Activated naive CD8-positive, alpha-beta T cell treated with anti-CD3 and anti-CD28 coated beads, Interleukin-2, amount 50 U/mL, for 24 hours (primary cell): ENCODE measurements around the gene RASGRF2.

Experiments used
- ATAC-seq: fragments of 150-1000 bp; cut with Tn5 transposase; one replicate; pipeline ENCODE4 v1.10.0; 2021
- DNase-seq: peaks from one replicate; pipeline ENCODE4 v3.0.0; 2021
- H3K27ac Mint-ChIP-seq: one replicate; pipeline ENCODE4 v1.8.0; 2021; ENCODE audit warnings: mild to moderate bottlenecking, mixed read lengths
- H3K27me3 Mint-ChIP-seq: one replicate; pipeline ENCODE4 v1.8.0; 2021; ENCODE audit warnings: mixed read lengths
- H3K36me3 Mint-ChIP-seq: one replicate; pipeline ENCODE4 v1.8.0; 2021; ENCODE audit warnings: low read depth, mixed read lengths
- H3K4me1 Mint-ChIP-seq: one replicate; pipeline ENCODE4 v1.8.0; 2021; ENCODE audit warnings: mixed read lengths
- H3K4me3 Mint-ChIP-seq: one replicate; pipeline ENCODE4 v1.8.0; 2021; ENCODE audit warnings: mild to moderate bottlenecking, moderate library complexity, mixed read lengths
- H3K9me3 Mint-ChIP-seq: one replicate; pipeline ENCODE4 v1.8.0; 2021; ENCODE audit warnings: mixed read lengths

The RASGRF2 gene

GRCh38 chr5:80961376-80962281, 1.5 kb downstream of the RASGRF2 start:
- DNase-seq (peak; percentile 58), ATAC-seq (peak; percentile 81)
- Mint-ChIP-seq H3K27me3 (peaks cover 6% of the 10 kb centered on the region), H3K4me3 (peak overlapping the region; percentile 95), H3K4me1 (peaks cover 75% of the 10 kb centered on the region), H3K36me3 (peaks cover 3% of the 10 kb centered on the region), H3K9me3 (no peaks in the 10 kb centered on the region), H3K27ac (peak overlapping the region; percentile 94)

- ATAC-seq: no peak
- peak overlapping the region; percentile 95 for H3K4me3 Mint-ChIP-seq
- H3K27me3 Mint-ChIP-seq: peaks cover 6% of the 10 kb centered on the region
- peak overlapping the region; percentile 65 for H3K27ac Mint-ChIP-seq
- no peak for DNase-seq
- H3K4me1 Mint-ChIP-seq: peaks cover 82% of the 10 kb centered on the region
- H3K9me3 Mint-ChIP-seq: no peaks in the 10 kb centered on the region
- peaks cover 3% of the 10 kb centered on the region for H3K36me3 Mint-ChIP-seq
Measured at GRCh38 chr5:80962630-80963520, 2.7 kb downstream of the RASGRF2 start.

- peaks cover 82% of the 10 kb centered on the region for H3K4me1 Mint-ChIP-seq
Measured at GRCh38 chr5:80963521-80963895, 3.3 kb downstream of the RASGRF2 start.

DNA sequence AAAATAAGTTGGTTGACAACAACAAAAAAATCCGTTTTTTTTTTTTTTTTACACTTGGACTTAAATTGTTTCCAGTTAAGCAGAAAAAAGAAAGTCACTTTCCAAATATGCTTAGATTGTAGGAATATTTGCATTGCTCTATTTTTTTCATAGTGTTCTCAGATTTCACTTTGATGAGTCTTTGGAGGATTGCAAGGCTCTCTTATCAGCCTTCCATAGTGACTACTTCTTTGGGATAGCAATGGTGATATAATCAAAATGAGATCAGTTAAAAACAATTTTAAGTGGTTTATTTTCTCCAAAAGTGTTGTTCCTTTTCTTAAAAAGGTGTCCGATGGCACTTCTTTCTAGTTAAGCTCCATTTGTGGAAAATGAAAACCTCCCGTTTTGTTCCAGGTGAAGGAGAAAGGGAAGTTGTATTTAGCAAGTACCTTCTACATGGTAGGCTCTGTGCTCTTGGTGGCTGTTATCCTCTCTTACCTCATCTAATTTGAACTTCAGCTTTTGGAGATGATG, 3.9 kb downstream of the RASGRF2 start:
- ATAC-seq (no peak), DNase-seq (no peak)
- peak overlapping the region; percentile 95 for H3K4me3 Mint-ChIP-seq
- H3K4me1 Mint-ChIP-seq: peaks cover 77% of the 10 kb centered on the region
- peaks cover 6% of the 10 kb centered on the region for H3K27me3 Mint-ChIP-seq
- no peaks in the 10 kb centered on the region for H3K9me3 Mint-ChIP-seq
- H3K36me3 Mint-ChIP-seq: peaks cover 7% of the 10 kb centered on the region
- H3K27ac Mint-ChIP-seq: peak overlapping the region; percentile 76

More at GRCh38 chr5:80963521-80963895, 3.3 kb downstream of the RASGRF2 start:
- Mint-ChIP-seq H3K27me3 (peaks cover 6% of the 10 kb centered on the region), H3K36me3 (peaks cover 7% of the 10 kb centered on the region), H3K9me3 (no peaks in the 10 kb centered on the region), H3K4me3 (peak overlapping the region; percentile 95), H3K27ac (peak overlapping the region; percentile 34)
- no peak for ATAC-seq
- DNase-seq: no peak

DNA sequence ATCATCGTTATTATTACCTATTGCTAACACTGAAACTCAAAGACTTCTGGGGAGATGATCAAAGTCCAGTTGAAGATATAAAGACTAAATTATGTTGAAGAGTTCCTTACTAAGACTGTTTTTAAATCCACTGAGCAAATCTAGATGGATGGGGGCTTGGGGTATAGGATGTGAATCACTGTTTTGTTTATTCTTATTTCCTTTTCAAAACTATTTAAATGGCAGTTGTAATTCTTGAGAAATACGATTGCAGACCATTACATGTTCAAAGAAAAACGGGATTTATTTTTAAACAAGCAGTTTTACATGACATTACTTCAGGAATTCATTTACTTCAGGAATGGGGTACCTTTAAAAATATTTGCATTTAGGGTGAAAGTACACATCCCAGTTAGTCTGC, 4.3 kb downstream of the RASGRF2 start:
- Mint-ChIP-seq H3K9me3 (no peaks in the 10 kb centered on the region), H3K4me3 (peak overlapping the region; percentile 95), H3K27ac (peak overlapping the region; percentile 76), H3K4me1 (peaks cover 72% of the 10 kb centered on the region), H3K36me3 (peaks cover 7% of the 10 kb centered on the region), H3K27me3 (peaks cover 4% of the 10 kb centered on the region)
- no peak for DNase-seq
- ATAC-seq: no peak

- H3K36me3 Mint-ChIP-seq: peaks cover 7% of the 10 kb centered on the region
- peak overlapping the region; percentile 76 for H3K27ac Mint-ChIP-seq
- peak overlapping the region; percentile 95 for H3K4me3 Mint-ChIP-seq
- no peaks in the 10 kb centered on the region for H3K27me3 Mint-ChIP-seq
- DNase-seq (no peak), ATAC-seq (no peak)
- peaks cover 68% of the 10 kb centered on the region for H3K4me1 Mint-ChIP-seq
- no peaks in the 10 kb centered on the region for H3K9me3 Mint-ChIP-seq
Measured at GRCh38 chr5:80964919-80965318, 4.8 kb downstream of the RASGRF2 start.

DNA sequence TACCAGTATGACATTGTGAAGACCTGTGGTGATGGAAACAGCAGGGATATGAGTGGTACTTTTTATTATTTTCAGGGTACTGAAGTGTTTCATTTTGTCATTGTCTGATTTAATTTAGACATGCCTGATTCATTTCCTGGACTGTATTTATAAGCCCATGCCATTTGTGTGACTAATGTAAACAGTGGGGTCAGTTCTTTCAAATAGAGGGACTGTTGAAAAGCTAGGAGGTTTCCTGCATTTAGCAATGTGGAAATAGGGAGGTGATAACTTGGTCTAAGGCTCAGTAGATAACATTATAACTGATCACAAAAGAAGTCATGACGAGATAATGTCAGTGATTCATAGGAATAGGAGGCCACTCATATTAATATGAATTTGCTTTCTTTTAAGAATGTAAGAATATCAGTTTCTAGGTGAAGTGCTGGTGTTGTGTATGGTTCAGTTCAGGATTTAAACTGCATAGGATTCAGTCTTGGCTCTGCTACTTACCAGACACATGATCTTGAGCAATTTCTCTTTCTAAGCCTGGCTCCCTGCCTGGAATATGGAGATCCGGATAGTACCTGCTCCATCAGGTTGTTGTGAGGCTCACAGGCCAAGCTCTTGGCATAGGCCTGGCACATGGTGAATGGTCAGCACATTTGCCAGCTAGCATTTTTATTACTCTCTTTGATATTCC, 7.5 kb downstream of the RASGRF2 start:
- ATAC-seq (peak; percentile 64), DNase-seq (no peak)
- peaks cover 14% of the 10 kb centered on the region for H3K36me3 Mint-ChIP-seq
- peak overlapping the region; percentile 72 for H3K27ac Mint-ChIP-seq
- H3K4me1 Mint-ChIP-seq: peaks cover 73% of the 10 kb centered on the region
- H3K27me3 Mint-ChIP-seq: no peaks in the 10 kb centered on the region
- H3K9me3 Mint-ChIP-seq: no peaks in the 10 kb centered on the region
- peak overlapping the region; percentile 27 for H3K4me3 Mint-ChIP-seq

DNA sequence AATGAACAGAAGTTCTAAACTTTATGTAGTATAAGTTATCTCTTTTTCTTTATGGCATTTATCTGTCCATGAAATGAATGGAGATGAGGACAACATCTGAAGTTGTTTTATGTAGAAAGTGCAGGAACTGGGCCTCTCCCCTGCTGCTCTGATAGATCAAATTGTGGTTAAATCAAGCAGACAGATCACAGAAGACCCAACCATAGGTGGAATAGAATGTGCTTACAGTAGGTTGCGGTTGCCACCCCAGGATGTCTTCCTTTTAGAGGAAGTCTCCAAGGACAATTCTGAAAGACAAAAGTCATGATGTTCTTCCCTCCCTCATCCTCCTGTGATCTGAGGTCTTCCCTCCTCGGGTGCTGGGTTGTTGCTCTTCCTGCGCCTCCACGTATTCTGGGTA, 12.9 kb downstream of the RASGRF2 start:
- Mint-ChIP-seq H3K9me3 (no peaks in the 10 kb centered on the region), H3K27ac (no peak overlapping the region), H3K27me3 (no peaks in the 10 kb centered on the region), H3K36me3 (peaks cover 11% of the 10 kb centered on the region), H3K4me3 (no peak overlapping the region), H3K4me1 (peaks cover 54% of the 10 kb centered on the region)
- ATAC-seq (no peak), DNase-seq (no peak)

- DNase-seq (no peak), ATAC-seq (no peak)
- Mint-ChIP-seq H3K27me3 (no peaks in the 10 kb centered on the region), H3K27ac (no peak overlapping the region), H3K4me1 (peaks cover 64% of the 10 kb centered on the region), H3K9me3 (no peaks in the 10 kb centered on the region), H3K4me3 (no peak overlapping the region), H3K36me3 (peaks cover 7% of the 10 kb centered on the region)
Measured at GRCh38 chr5:80975065-80975464, 14.9 kb downstream of the RASGRF2 start.

GRCh38 chr5:80976985-80977384, 16.8 kb downstream of the RASGRF2 start:
- no peaks in the 10 kb centered on the region for H3K36me3 Mint-ChIP-seq
- no peaks in the 10 kb centered on the region for H3K9me3 Mint-ChIP-seq
- peaks cover 71% of the 10 kb centered on the region for H3K4me1 Mint-ChIP-seq
- ATAC-seq: no peak
- H3K27me3 Mint-ChIP-seq: no peaks in the 10 kb centered on the region
- no peak overlapping the region for H3K4me3 Mint-ChIP-seq
- no peak for DNase-seq
- H3K27ac Mint-ChIP-seq: no peak overlapping the region

GRCh38 chr5:80977764-80978163, 17.6 kb downstream of the RASGRF2 start:
- Mint-ChIP-seq H3K4me1 (peaks cover 71% of the 10 kb centered on the region), H3K27ac (no peak overlapping the region), H3K36me3 (peaks cover 1% of the 10 kb centered on the region), H3K27me3 (no peaks in the 10 kb centered on the region), H3K4me3 (no peak overlapping the region), H3K9me3 (no peaks in the 10 kb centered on the region)
- no peak for ATAC-seq
- DNase-seq: no peak

DNA sequence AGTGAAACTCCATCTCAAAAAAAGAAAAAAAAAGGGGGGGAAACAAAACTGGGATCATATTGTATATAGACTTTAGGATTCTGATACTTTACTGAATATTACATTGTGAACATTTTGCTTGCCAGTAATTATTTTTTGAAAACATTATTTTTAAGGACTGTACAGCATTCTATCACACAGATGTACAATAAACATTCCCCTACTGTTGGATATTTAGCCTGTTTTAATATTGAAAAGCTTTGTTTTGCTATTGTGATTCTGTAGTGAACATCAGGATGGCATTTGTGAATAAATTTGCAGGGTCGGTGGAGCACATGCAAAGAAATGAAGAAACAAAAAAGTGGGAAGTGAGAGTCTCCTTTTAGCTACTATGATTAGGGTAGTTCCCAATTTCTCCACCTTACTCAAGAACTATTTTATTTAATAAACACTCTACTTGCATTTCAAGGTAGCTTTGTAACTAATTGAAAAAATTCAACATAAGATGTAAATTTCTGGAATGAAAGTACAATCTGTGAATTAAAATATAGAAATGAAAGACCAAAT, 18.7 kb downstream of the RASGRF2 start:
- H3K27ac Mint-ChIP-seq: no peak overlapping the region
- no peak for DNase-seq
- no peaks in the 10 kb centered on the region for H3K27me3 Mint-ChIP-seq
- H3K4me1 Mint-ChIP-seq: peaks cover 68% of the 10 kb centered on the region
- H3K36me3 Mint-ChIP-seq: peaks cover 4% of the 10 kb centered on the region
- no peak for ATAC-seq
- H3K4me3 Mint-ChIP-seq: no peak overlapping the region
- H3K9me3 Mint-ChIP-seq: no peaks in the 10 kb centered on the region

DNA sequence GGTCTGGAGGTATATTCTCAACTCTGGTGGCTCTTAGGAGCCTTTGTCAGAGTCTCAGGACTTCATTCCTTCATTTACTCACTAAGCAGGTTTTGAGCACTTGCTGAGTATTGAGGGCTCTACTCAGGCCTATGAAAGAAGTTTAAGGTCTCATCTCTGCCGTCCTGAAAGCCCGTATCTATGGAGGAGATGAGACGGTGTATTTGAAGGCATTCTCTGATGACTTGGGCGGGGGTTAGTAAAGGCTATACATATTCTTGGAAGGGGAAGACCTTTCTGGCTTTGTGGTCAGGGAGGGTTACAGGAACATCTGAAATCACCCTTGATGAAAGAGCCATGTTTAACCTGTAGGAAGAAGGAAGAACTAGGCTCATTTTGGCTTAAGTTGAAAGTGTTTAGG, 21.9 kb downstream of the RASGRF2 start:
- H3K27me3 Mint-ChIP-seq: no peaks in the 10 kb centered on the region
- H3K9me3 Mint-ChIP-seq: no peaks in the 10 kb centered on the region
- DNase-seq (no peak), ATAC-seq (peak; percentile 74)
- peaks cover 70% of the 10 kb centered on the region for H3K4me1 Mint-ChIP-seq
- H3K4me3 Mint-ChIP-seq: no peak overlapping the region
- H3K36me3 Mint-ChIP-seq: peaks cover 4% of the 10 kb centered on the region
- peak overlapping the region; percentile 48 for H3K27ac Mint-ChIP-seq
